Measurements from ENCODE around the gene CX3CL1.
"Not testable (repeated sequence)": the region's sequence is repeated elsewhere in the genome, so short reads cannot be mapped to it uniquely, and the experiment has no call there.

CX3CL1 gene

DNA sequence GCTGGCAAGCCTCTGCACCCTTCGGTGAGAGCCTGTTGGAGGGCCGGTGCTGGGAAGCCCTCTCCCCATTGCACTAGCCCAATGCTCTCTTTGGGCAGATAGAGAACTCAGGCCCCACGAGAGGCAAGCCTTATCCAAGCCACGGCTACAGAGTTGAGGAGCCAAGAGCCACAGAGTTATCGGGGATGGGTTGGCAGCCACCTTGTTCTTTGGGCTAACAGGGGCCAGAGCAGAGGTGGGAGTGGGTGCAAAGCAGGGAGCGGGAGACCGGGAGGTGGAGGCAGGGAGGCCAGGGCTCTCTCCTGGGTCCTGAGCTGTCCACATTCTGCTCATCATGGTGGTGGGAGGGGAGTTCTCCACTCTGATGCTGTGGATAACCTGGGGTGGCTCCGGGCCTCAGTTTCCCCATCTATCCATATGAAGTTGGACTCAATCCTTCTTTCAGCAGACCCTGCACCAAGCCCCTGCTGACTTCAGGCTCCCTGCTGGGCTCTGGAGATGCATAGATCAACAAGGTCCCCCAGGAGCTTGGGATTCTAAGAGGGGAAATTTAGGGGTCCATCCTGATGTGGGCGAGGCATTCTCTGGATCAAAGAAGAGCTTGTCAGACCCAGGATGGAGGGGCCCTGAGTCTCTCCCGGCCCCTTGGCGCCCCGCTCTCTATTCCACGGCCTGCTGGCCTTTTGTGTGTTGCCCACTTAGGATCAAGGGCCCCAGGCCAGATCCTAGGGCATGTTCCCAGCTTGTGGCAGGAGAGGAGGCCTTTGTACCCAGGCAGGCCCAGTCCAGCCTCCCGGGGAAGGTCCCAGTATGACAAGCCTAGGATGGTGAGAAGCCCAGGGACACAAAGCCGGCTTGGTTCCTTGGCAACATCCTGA, 557 bp upstream of the CX3CL1 start:
- Histone ChIP-seq H3K4me1 (ENCODE audit: insufficient read depth, low read length, poor library complexity, severe bottlenecking) (peaks cover under 1% of the 10 kb centered on the region), H3K9me2 (replicated peaks; ENCODE audit: low read depth, low read length) (no peaks in the 10 kb centered on the region), H3K4me3 (ENCODE audit: low read length, poor library complexity, severe bottlenecking) (no peak overlapping the region), H3K27me3 (ENCODE audit: insufficient read depth, low read length, poor library complexity, severe bottlenecking) (no peaks in the 10 kb centered on the region), H3K36me3 (ENCODE audit: insufficient read depth, low read length) (no peaks in the 10 kb centered on the region), H3K4me2 (ENCODE audit: low read depth, low read length, poor library complexity, severe bottlenecking) (no peak overlapping the region), H3K9ac (ENCODE audit: low read depth, low read length, poor library complexity, severe bottlenecking) (no peak overlapping the region), H3K9me3 (ENCODE audit: insufficient read depth, low read depth, low read length) (no peaks in the 10 kb centered on the region), H4K20me1 (ENCODE audit: insufficient read depth, low read length, poor library complexity, severe bottlenecking) (no peaks in the 10 kb centered on the region), H3F3A (ENCODE audit: low read depth) (no peaks in the 10 kb centered on the region), H2AFZ (ENCODE audit: low read length) (no peak overlapping the region), H3K79me2 (ENCODE audit: insufficient read depth, low read length) (no peaks in the 10 kb centered on the region)
- no peak for TF ChIP-seq EZH2phosphoT487 (IDR thresholded peaks at IDR 0.05; ENCODE audit: borderline replicate concordance)
- TF ChIP-seq, protein P1, sequence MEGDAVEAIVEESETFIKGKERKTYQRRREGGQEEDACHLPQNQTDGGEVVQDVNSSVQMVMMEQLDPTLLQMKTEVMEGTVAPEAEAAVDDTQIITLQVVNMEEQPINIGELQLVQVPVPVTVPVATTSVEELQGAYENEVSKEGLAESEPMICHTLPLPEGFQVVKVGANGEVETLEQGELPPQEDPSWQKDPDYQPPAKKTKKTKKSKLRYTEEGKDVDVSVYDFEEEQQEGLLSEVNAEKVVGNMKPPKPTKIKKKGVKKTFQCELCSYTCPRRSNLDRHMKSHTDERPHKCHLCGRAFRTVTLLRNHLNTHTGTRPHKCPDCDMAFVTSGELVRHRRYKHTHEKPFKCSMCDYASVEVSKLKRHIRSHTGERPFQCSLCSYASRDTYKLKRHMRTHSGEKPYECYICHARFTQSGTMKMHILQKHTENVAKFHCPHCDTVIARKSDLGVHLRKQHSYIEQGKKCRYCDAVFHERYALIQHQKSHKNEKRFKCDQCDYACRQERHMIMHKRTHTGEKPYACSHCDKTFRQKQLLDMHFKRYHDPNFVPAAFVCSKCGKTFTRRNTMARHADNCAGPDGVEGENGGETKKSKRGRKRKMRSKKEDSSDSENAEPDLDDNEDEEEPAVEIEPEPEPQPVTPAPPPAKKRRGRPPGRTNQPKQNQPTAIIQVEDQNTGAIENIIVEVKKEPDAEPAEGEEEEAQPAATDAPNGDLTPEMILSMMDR (conservative IDR thresholded peaks at IDR 0.05; ENCODE audit: low read length), result no peak

DNA sequence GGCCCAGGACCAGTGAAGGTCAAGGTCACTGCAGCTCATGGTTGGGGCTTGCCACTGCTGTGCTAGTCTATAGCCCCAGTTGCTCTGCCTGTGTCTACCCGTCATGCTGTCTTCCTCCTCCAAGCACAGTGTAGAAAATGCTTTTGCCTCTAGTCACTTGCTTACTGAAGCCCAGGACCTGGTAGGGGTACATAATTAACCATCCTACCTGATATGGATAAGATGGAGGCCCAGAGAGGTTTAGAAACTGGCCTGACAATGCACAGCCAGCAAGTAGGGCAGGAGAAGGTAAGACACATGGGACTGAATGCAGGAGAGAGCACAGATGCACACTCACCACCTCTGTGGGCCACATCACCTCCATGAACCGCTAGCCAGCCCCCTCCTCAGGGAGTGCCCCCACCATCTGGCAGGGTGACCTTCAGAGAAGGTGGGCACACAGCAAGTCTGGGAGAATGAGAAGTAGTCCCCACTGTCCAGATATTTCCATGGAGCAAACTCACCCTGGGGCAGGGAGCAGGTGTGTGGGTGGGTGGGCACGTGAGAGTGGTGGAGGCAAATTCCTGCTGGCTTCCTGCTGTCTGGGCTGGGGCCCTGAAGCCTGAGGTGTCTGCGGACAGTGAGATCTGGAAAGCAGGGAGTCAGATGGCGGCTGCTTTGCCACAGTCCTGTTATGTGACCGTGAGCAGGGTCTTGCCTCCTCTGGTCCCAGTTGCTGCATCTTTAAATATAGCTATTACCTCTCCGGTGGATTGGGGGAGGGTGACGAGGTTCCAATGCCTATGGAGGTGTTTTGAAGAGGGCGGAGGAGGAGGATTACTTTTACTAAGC, 1.0 kb downstream of the CX3CL1 start:
- Histone ChIP-seq H3K36me3 (ENCODE audit: insufficient read depth, low read length) (no peaks in the 10 kb centered on the region), H3K9me3 (ENCODE audit: insufficient read depth, low read depth, low read length) (no peaks in the 10 kb centered on the region), H3F3A (ENCODE audit: low read depth) (no peaks in the 10 kb centered on the region), H4K20me1 (ENCODE audit: insufficient read depth, low read length, poor library complexity, severe bottlenecking) (no peaks in the 10 kb centered on the region), H3K79me2 (ENCODE audit: insufficient read depth, low read length) (no peaks in the 10 kb centered on the region), H3K4me2 (ENCODE audit: low read depth, low read length, poor library complexity, severe bottlenecking) (no peak overlapping the region), H3K4me1 (ENCODE audit: insufficient read depth, low read length, poor library complexity, severe bottlenecking) (peaks cover 7% of the 10 kb centered on the region), H3K9ac (ENCODE audit: low read depth, low read length, poor library complexity, severe bottlenecking) (no peak overlapping the region), H3K27me3 (ENCODE audit: insufficient read depth, low read length, poor library complexity, severe bottlenecking) (no peaks in the 10 kb centered on the region), H3K4me3 (ENCODE audit: low read length, poor library complexity, severe bottlenecking) (no peak overlapping the region), H3K9me2 (replicated peaks; ENCODE audit: low read depth, low read length) (no peaks in the 10 kb centered on the region), H2AFZ (ENCODE audit: low read length) (no peak overlapping the region)
- TF ChIP-seq, protein P1 (conservative IDR thresholded peaks at IDR 0.05; ENCODE audit: low read length), result no peak
- TF ChIP-seq EZH2phosphoT487 (IDR thresholded peaks at IDR 0.05; ENCODE audit: borderline replicate concordance), result no peak

GRCh38 chr16:57374067-57374534, 1.8 kb downstream of the CX3CL1 start:
- Histone ChIP-seq H3K27me3 (ENCODE audit: insufficient read depth, low read length, poor library complexity, severe bottlenecking) (no peaks in the 10 kb centered on the region), H2AFZ (ENCODE audit: low read length) (no peak overlapping the region), H3K9me3 (ENCODE audit: insufficient read depth, low read depth, low read length) (no peaks in the 10 kb centered on the region), H3K79me2 (ENCODE audit: insufficient read depth, low read length) (no peaks in the 10 kb centered on the region), H3K9ac (ENCODE audit: low read depth, low read length, poor library complexity, severe bottlenecking) (no peak overlapping the region), H3K4me1 (ENCODE audit: insufficient read depth, low read length, poor library complexity, severe bottlenecking) (peaks cover 7% of the 10 kb centered on the region), H3K9me2 (replicated peaks; ENCODE audit: low read depth, low read length) (no peaks in the 10 kb centered on the region), H3K4me2 (ENCODE audit: low read depth, low read length, poor library complexity, severe bottlenecking) (no peak overlapping the region), H3K4me3 (ENCODE audit: low read length, poor library complexity, severe bottlenecking) (no peak overlapping the region), H3F3A (ENCODE audit: low read depth) (no peaks in the 10 kb centered on the region), H4K20me1 (ENCODE audit: insufficient read depth, low read length, poor library complexity, severe bottlenecking) (no peaks in the 10 kb centered on the region), H3K36me3 (ENCODE audit: insufficient read depth, low read length) (no peaks in the 10 kb centered on the region)
- TF ChIP-seq, protein P1 (conservative IDR thresholded peaks at IDR 0.05; ENCODE audit: low read length), result no peak
- no peak for TF ChIP-seq EZH2phosphoT487 (IDR thresholded peaks at IDR 0.05; ENCODE audit: borderline replicate concordance)

GRCh38 chr16:57374925-57375465, 2.7 kb downstream of the CX3CL1 start:
- not testable (repeated sequence) for H3K9me3 ChIP-seq (ENCODE audit: insufficient read depth, low read depth, low read length); H3K4me1 ChIP-seq (ENCODE audit: insufficient read depth, low read length, poor library complexity, severe bottlenecking); H3K4me3 ChIP-seq (ENCODE audit: low read length, poor library complexity, severe bottlenecking); H2AFZ ChIP-seq (ENCODE audit: low read length); H3K4me2 ChIP-seq (ENCODE audit: low read depth, low read length, poor library complexity, severe bottlenecking); H3F3A ChIP-seq (ENCODE audit: low read depth); H3K79me2 ChIP-seq (ENCODE audit: insufficient read depth, low read length); H3K9me2 ChIP-seq (replicated peaks; ENCODE audit: low read depth, low read length); H3K36me3 ChIP-seq (ENCODE audit: insufficient read depth, low read length); H4K20me1 ChIP-seq (ENCODE audit: insufficient read depth, low read length, poor library complexity, severe bottlenecking); H3K9ac ChIP-seq (ENCODE audit: low read depth, low read length, poor library complexity, severe bottlenecking); H3K27me3 ChIP-seq (ENCODE audit: insufficient read depth, low read length, poor library complexity, severe bottlenecking)

Data from Loucy (cell line).